ENCODE measurements around the gene PMPCA.

GRCh38 chr9:136381966-136382513, 28.4 kb upstream of the PMPCA start:
- TF ChIP-seq POLR2A (IDR thresholded peaks at IDR 0.05), result no peak
- TF ChIP-seq POLR2AphosphoS5 (IDR thresholded peaks at IDR 0.05), result no peak
- TF ChIP-seq CTCF (IDR thresholded peaks at IDR 0.05), result no peak
- no peak for TF ChIP-seq EP300 (IDR thresholded peaks at IDR 0.05)
